CD14-positive monocyte (primary cell): ENCODE results near the gene NGRN. TPM values are rescaled to one million over a fixed set of nuclear protein-coding genes. Genes with fewer than 3 reads are reported as not detected.
"Not testable (repeated sequence)": the region's sequence is repeated elsewhere in the genome, so short reads cannot be mapped to it uniquely, and the experiment has no call there.

Experiments
- DNase-seq, 3 donors: peaks; one replicate each; pipeline ENCODE4 v3.0.0-alpha.2; 2011 to 2022
- H2AFZ ChIP-seq: 2 replicates; pipeline ENCODE4 v1.6.0; 2012; ENCODE audit warnings: mild to moderate bottlenecking, low read depth, low read length, inconsistent platforms; ENCODE audit not compliant: insufficient read depth, poor library complexity, severe bottlenecking
- H3K27ac ChIP-seq, 2 donors: 1 replicate in 1 of 2; 2 replicates in 1 of 2; pipeline ENCODE4 v1.5.1; 2012 to 2013; ENCODE audit warnings: low read length in 2 of 2, control low read depth in 1 of 2, inconsistent platforms in 1 of 2, low read depth in 1 of 2, mild to moderate bottlenecking in 1 of 2
- H3K27me3 ChIP-seq, 2 donors: one replicate each; pipeline versions ENCODE4 v1.6.0 to v1.6.1; 2011 to 2013; ENCODE audit warnings: low read length in 2 of 2; ENCODE audit not compliant: control insufficient read depth in 2 of 2, insufficient read depth in 2 of 2
- H3K36me3 ChIP-seq, 2 donors: replicated peaks in 1 of 2; 1 replicate in 1 of 2; 2 replicates in 1 of 2; pipeline versions ENCODE4 v1.5.1 to v1.6.1; 2012 to 2013; ENCODE audit warnings: low read length in 2 of 2, control low read depth in 1 of 2, inconsistent platforms in 1 of 2, mild to moderate bottlenecking in 1 of 2; ENCODE audit not compliant: insufficient read depth in 2 of 2, control insufficient read depth in 1 of 2
- H3K4me1 ChIP-seq, 2 donors: 1 replicate in 1 of 2; 2 replicates in 1 of 2; pipeline versions ENCODE4 v1.5.1 to v1.6.1; 2012 to 2013; ENCODE audit warnings: low read length in 2 of 2, control low read depth in 1 of 2, inconsistent platforms in 1 of 2, mild to moderate bottlenecking in 1 of 2, moderate library complexity in 1 of 2; ENCODE audit not compliant: insufficient read depth in 2 of 2, control insufficient read depth in 1 of 2
- H3K4me2 ChIP-seq: replicated peaks from 2 replicates; pipeline ENCODE3; 2012; ENCODE audit warnings: low read length, moderate library complexity, mild to moderate bottlenecking; ENCODE audit not compliant: poor library complexity, severe bottlenecking; ENCODE audit errors: extremely low read depth
- H3K4me3 ChIP-seq, 3 experiments: fragments of 200-600 bp in 1 of 3; sonication (generic) in 1 of 3; replicated peaks in 1 of 3; 1 replicate in 2 of 3; 2 replicates in 1 of 3; pipeline ENCODE4 v1.5.1; 2011 to 2013; ENCODE audit warnings: low read length in 3 of 3, mild to moderate bottlenecking in 3 of 3, control low read depth in 2 of 3, low read depth in 2 of 3, inconsistent platforms in 1 of 3, moderate library complexity in 1 of 3
- H3K79me2 ChIP-seq: 2 replicates; pipeline ENCODE4 v1.6.0; 2012; ENCODE audit warnings: mild to moderate bottlenecking, control low read depth, inconsistent platforms, low read length, moderate library complexity; ENCODE audit not compliant: insufficient read depth
- H3K9ac ChIP-seq: 2 replicates; pipeline ENCODE4 v1.6.0; 2017; ENCODE audit warnings: low read length, mild to moderate bottlenecking; ENCODE audit not compliant: insufficient read depth, poor library complexity, severe bottlenecking
- H3K9me3 ChIP-seq, 2 donors: replicated peaks in 1 of 2; 1 replicate in 1 of 2; 2 replicates in 1 of 2; pipeline versions ENCODE4 v1.5.1 to v1.6.1; 2012 to 2013; ENCODE audit warnings: low read length in 2 of 2, control low read depth in 1 of 2; ENCODE audit not compliant: control insufficient read depth in 1 of 2, insufficient read depth in 1 of 2
- H4K20me1 ChIP-seq: 2 replicates; pipeline ENCODE4 v1.6.0; 2012; ENCODE audit warnings: mild to moderate bottlenecking, low read length, control low read depth, moderate library complexity; ENCODE audit not compliant: insufficient read depth
- H3K27ac Mint-ChIP-seq, 7 donors: one replicate each; pipeline ENCODE4 v1.8.0; 2020; ENCODE audit warnings: mild to moderate bottlenecking in 7 of 7, mixed read lengths in 7 of 7, moderate library complexity in 6 of 7, inconsistent platforms in 2 of 7
- H3K27me3 Mint-ChIP-seq, 3 donors: one replicate each; pipeline ENCODE4 v1.8.0; 2021 to 2022; ENCODE audit warnings: low read depth in 3 of 3, mild to moderate bottlenecking in 3 of 3, mixed read lengths in 3 of 3, moderate library complexity in 3 of 3, inconsistent platforms in 1 of 3
- H3K36me3 Mint-ChIP-seq, 2 donors: one replicate each; pipeline ENCODE4 v1.8.0; 2020; ENCODE audit warnings: mixed read lengths in 2 of 2, inconsistent platforms in 1 of 2, mild to moderate bottlenecking in 1 of 2
- H3K4me1 Mint-ChIP-seq: one replicate; pipeline ENCODE4 v1.8.0; 2020; ENCODE audit warnings: mild to moderate bottlenecking, mixed read lengths
- H3K4me3 Mint-ChIP-seq, 2 donors: one replicate each; pipeline ENCODE4 v1.8.0; 2020; ENCODE audit warnings: mild to moderate bottlenecking in 2 of 2, mixed read lengths in 2 of 2, moderate library complexity in 1 of 2
- H3K9me3 Mint-ChIP-seq, 7 donors: one replicate each; pipeline ENCODE4 v1.8.0; 2020 to 2022; ENCODE audit warnings: mixed read lengths in 7 of 7, mild to moderate bottlenecking in 6 of 7, moderate library complexity in 6 of 7, inconsistent platforms in 2 of 7
- WGBS: methylation state at CpG from one replicate; pipeline ENCODE4 v1.1.5; 2013; ENCODE audit warnings: missing lambda C conversion rate; ENCODE audit not compliant: insufficient coverage; 5-methylcytosine and 5-hydroxymethylcytosine counted together
- intact Hi-C, 2 donors: fragments of 100-400 bp; cut with micrococcal nuclease; formaldehyde crosslinking; loops; one replicate each; pipeline versions ENCODE4 v1.15.0 to v1.15.1; 2023
- polyA plus RNA-seq, 3 donors: library from polyadenylated mRNA; depleted of rRNA in 1 of 3; unstranded in 2 of 3; stranded (reverse) in 1 of 3; fragments of 300-500 nt in 2 of 3; fragments of >200 nt in 1 of 3; fragmentation: Illumina TruSeq in 2 of 3; gene quantifications; 1 replicate in 2 of 3; 2 replicates in 1 of 3; pipeline ENCODE4 v1.2.3, GENCODE V29; 2012 to 2021
- TF ChIP-seq, protein P1 (sequence below): fragments of 200-600 bp; IDR thresholded peaks from one replicate; pipeline ENCODE4 v1.8.0; 2022; ENCODE audit warnings: antibody characterized with exemption, mild to moderate bottlenecking

NGRN gene
- polyA plus RNA-seq, 3 donors: 14.4 to 20.3 (median 18.9) TPM

- 75% methylated on average over 11 of the region's 16 CpGs for WGBS
- no peak overlapping the region for H3K27ac ChIP-seq
- no peaks in the 10 kb centered on the region for H3K9me3 ChIP-seq
- peaks cover 0 to 5% of the 10 kb centered on the region in 2 donors for H3K4me1 ChIP-seq
- no peak for DNase-seq
- Mint-ChIP-seq H3K4me3 (no peak overlapping the region), H3K27ac (no peak overlapping the region), H3K9me3 (no peaks in the 10 kb centered on the region), H3K4me1 (peaks cover 6% of the 10 kb centered on the region), H3K36me3 (no peaks in the 10 kb centered on the region), H3K27me3 (peaks cover 0 to 6% (median 2%) of the 10 kb centered on the region in 3 donors)
- TF ChIP-seq, protein P1, sequence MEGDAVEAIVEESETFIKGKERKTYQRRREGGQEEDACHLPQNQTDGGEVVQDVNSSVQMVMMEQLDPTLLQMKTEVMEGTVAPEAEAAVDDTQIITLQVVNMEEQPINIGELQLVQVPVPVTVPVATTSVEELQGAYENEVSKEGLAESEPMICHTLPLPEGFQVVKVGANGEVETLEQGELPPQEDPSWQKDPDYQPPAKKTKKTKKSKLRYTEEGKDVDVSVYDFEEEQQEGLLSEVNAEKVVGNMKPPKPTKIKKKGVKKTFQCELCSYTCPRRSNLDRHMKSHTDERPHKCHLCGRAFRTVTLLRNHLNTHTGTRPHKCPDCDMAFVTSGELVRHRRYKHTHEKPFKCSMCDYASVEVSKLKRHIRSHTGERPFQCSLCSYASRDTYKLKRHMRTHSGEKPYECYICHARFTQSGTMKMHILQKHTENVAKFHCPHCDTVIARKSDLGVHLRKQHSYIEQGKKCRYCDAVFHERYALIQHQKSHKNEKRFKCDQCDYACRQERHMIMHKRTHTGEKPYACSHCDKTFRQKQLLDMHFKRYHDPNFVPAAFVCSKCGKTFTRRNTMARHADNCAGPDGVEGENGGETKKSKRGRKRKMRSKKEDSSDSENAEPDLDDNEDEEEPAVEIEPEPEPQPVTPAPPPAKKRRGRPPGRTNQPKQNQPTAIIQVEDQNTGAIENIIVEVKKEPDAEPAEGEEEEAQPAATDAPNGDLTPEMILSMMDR: no peak
- no peaks in the 10 kb centered on the region for H3K27me3 ChIP-seq
- H4K20me1 ChIP-seq: no peaks in the 10 kb centered on the region
- H3K36me3 ChIP-seq: no peaks in the 10 kb centered on the region
- intact Hi-C loops: no loop called here
- H3K4me2 ChIP-seq: no peak overlapping the region
- H2AFZ ChIP-seq: no peak overlapping the region
- no peak overlapping the region for H3K4me3 ChIP-seq
- no peaks in the 10 kb centered on the region for H3K79me2 ChIP-seq
- no peak overlapping the region for H3K9ac ChIP-seq
Measured at GRCh38 chr15:90291679-90292356, 26.3 kb downstream of the NGRN start.

GRCh38 chr15:90293040-90293810 lies 27.8 kb downstream of the NGRN start:
- H3K79me2 ChIP-seq, H2AFZ ChIP-seq, H3K4me1 Mint-ChIP-seq, H3K9ac ChIP-seq, H3K9me3 ChIP-seq, H3K4me3 ChIP-seq, H3K4me2 ChIP-seq, H3K36me3 ChIP-seq, H3K27me3 Mint-ChIP-seq, H3K4me1 ChIP-seq, H3K27me3 ChIP-seq, H3K27ac Mint-ChIP-seq, intact Hi-C loops, H3K9me3 Mint-ChIP-seq, H3K36me3 Mint-ChIP-seq, H3K27ac ChIP-seq, H4K20me1 ChIP-seq: not testable (repeated sequence)
- peak; percentile 31 to 65 (median 52) for DNase-seq
- H3K4me3 Mint-ChIP-seq: peak overlapping the region in 1 of 2 donors; percentile 62
- WGBS: 41% methylated on average over 11 of the region's 13 CpGs
- TF ChIP-seq, protein P1: peak; percentile 89
